Measurements from ENCODE around the gene IL1RN.

The IL1RN gene

DNA sequence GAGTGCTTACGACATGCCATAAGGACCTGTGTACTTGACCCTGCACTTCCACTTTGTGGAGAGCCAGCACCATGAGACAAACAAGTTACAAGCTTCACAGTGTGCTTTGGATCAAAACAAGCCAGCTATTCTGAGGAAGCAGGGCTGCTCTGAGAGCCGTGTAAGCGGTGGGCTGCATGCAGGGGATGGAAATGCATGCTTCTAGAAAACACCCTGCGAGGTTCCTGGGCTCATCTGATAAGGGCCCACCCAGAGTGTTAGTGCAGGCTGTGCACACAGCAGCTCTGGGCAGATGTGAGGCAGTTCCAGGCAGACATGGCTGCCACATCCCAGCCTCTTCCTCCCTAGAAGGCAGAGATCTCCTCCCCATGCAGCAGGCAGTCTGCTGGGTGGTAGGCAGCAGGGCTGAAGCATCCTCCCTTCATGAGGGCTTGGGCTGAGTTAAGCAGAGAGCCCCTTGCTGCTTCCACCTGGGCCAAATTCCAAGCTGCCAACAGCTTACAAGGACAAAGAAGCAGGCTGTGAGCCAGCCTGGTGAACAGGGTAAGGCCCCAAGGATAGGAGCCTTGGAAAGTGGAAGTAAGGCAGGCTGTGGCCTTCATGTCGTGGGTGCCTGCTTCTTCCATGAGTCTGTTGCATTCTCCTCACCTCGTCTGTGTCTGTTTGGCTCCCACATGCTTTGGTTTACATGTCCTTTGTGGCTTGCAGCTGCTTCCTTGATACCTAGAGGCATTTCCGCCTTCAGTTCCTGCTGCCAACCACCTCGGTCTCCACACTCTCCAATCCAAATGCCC is 54.1 kb downstream of the IL1RN start:
- Histone ChIP-seq H3K36me3 (ENCODE audit: control insufficient read depth in 1 of 2, insufficient read depth in 2 of 2, low read length in 2 of 2) (no peaks in the 10 kb centered on the region), H3K4me3 (ENCODE audit: low read depth in 1 of 2, low read length in 2 of 2) (no peak overlapping the region)

DNA sequence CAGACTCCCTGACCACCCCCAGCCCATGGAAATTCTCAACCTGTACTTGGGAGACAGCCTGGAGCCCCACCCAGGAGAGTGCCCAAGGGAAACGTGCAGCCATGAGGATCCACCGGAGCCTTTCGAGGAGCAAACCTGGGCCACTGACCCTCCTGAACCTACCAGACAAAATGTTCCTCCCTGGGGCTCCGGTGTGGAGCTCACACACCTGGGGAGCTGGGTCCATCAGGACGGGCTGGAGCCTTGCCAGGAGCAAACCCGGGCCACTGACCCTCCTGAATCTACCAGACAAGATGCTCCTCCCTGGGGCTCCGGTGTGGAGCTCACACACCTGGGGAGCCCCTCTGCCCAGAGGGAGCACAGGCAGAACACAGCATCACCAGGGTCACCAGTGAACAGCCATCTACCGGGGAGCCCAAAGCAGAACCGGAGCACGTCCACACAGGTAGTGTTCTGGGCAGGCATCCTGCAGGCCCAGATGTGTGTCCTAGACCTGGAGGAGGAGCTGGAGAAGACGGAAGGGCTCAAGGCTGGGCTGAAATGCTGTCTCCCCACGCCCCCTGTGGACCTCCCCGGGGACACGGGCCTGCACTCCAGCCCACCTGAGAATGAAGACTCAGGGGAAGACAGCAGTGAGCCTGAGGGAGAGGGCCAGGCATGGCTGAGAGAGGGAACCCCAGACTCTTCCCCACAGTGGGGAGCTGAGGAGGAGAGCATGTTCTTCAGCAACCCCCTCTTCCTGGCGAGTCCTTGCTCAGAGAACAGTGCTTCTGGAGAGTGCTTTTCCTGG is 55.3 kb downstream of the IL1RN start:
- no peaks in the 10 kb centered on the region for H3K4me1 ChIP-seq (ENCODE audit: control insufficient read depth in 1 of 2, insufficient read depth in 2 of 2, low read length in 2 of 2)
- no peaks in the 10 kb centered on the region for H3K9me3 ChIP-seq (ENCODE audit: control insufficient read depth in 1 of 2, low read length in 2 of 2)
- H3K27me3 ChIP-seq (ENCODE audit: low read depth, low read length) = no peaks in the 10 kb centered on the region
- H3K36me3 ChIP-seq (ENCODE audit: control insufficient read depth in 1 of 2, insufficient read depth in 2 of 2, low read length in 2 of 2) = no peaks in the 10 kb centered on the region
- no peak overlapping the region for H3K27ac ChIP-seq (ENCODE audit: low read length)
- no peak overlapping the region for H3K4me3 ChIP-seq (ENCODE audit: low read depth in 1 of 2, low read length in 2 of 2)

More for the DNA sequence above, 54.1 kb downstream of the IL1RN start:
- no peak overlapping the region for H3K27ac ChIP-seq (ENCODE audit: low read length)
- H3K9me3 ChIP-seq (ENCODE audit: control insufficient read depth in 1 of 2, low read length in 2 of 2) = no peaks in the 10 kb centered on the region
- H3K27me3 ChIP-seq (ENCODE audit: low read depth, low read length) = no peaks in the 10 kb centered on the region
- H3K4me1 ChIP-seq (ENCODE audit: control insufficient read depth in 1 of 2, insufficient read depth in 2 of 2, low read length in 2 of 2) = no peaks in the 10 kb centered on the region

DNA sequence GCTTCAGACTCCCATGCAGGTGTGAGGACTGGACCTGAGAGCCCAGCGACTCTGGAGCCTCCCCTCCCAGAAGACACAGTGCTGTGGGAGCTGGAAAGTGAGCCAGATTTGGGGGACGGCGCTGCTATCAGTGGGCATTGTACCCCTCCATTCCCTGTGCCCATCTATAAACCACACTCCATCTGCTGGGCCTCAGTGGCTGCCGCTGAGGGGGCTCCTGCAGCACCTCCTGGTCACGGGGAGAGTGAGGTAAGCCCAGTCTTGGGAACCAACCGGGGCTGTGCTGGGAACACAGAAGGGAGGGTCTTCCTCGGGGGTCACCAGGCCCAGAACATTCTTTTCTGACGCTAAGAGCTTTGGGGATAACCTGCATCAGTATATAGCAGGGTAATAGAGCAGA is 55.9 kb downstream of the IL1RN start:
- H3K36me3 ChIP-seq (ENCODE audit: control insufficient read depth in 1 of 2, insufficient read depth in 2 of 2, low read length in 2 of 2) = no peaks in the 10 kb centered on the region
- no peaks in the 10 kb centered on the region for H3K9me3 ChIP-seq (ENCODE audit: control insufficient read depth in 1 of 2, low read length in 2 of 2)
- H3K4me1 ChIP-seq (ENCODE audit: control insufficient read depth in 1 of 2, insufficient read depth in 2 of 2, low read length in 2 of 2) = no peaks in the 10 kb centered on the region
- no peak overlapping the region for H3K4me3 ChIP-seq (ENCODE audit: low read depth in 1 of 2, low read length in 2 of 2)
- H3K27me3 ChIP-seq (ENCODE audit: low read depth, low read length) = no peaks in the 10 kb centered on the region
- H3K27ac ChIP-seq (ENCODE audit: low read length) = no peak overlapping the region
